ENCODE data around the gene VPS52.

The VPS52 gene

DNA sequence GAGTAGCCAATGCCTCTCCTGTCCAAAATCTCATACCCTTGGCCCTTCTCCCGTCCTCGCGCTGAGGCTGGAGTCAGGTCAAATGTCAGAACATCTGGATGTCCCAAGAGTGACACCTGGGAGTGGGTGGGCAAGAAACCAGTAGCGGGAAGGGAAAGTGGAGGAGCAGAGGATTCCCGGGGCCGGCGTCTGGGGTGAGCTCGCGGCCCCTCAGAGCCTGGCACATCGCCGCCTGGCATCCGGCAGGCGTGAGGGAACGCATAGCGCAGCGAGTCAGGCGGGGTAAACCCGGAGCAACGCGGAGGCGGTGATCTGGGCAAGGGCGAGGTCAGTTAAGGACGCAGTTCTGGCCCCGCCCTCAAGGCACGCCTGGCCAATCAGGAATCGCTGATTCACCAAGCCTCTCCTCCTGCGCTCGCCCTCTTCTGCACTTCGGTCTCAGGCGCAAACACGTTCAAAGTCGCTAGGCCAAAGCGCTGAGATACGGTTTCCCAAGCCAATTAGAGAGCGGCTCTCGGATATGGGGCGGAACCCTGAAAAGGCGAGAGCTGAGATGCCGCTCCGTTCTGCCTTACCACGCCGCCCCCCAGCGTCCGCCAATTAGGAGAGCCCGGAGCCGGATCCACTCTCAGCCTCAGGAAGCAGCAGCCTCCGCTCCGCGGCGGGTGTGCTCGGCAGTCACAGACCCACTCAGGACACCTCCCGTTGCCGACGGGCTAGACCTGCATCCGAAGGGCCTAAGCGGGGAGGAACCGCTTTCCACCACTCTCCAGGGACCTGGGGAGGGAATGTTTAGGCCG lies 22.5 kb downstream of the VPS52 start (continued):
- TF ChIP-seq ZEB2 (tag by site-specific recombination; IDR thresholded peaks at IDR 0.05) (no peak), MEIS1 (CRISPR knock-in tag; IDR thresholded peaks at IDR 0.05; ENCODE audit: borderline replicate concordance) (no peak), ZNF571 (tag by site-specific recombination; IDR thresholded peaks at IDR 0.05) (no peak), ZNF280D (tag by site-specific recombination; IDR thresholded peaks at IDR 0.05) (no peak), ZSCAN30 (tag by site-specific recombination; IDR thresholded peaks at IDR 0.05) (0 out of 2 replicates have a peak, but pooled peaks have one; percentile 36), KLF16 (tag by site-specific recombination; IDR thresholded peaks at IDR 0.05) (no peak), ZNF10 (tag by site-specific recombination; IDR thresholded peaks at IDR 0.05) (no peak), ZNF596 (tag by site-specific recombination; IDR thresholded peaks at IDR 0.05) (no peak), ZNF664 (tag by site-specific recombination; IDR thresholded peaks at IDR 0.05) (no peak), ZNF692 (tag by site-specific recombination; IDR thresholded peaks at IDR 0.05) (0 out of 2 replicates have a peak, but pooled peaks have one; percentile 10), ZNF830 (tag by site-specific recombination; IDR thresholded peaks at IDR 0.05; ENCODE audit: low read depth) (no peak), ZNF2 (tag by site-specific recombination; IDR thresholded peaks at IDR 0.05) (no peak), ZNF777 (tag by site-specific recombination; IDR thresholded peaks at IDR 0.05; ENCODE audit: borderline replicate concordance) (no peak), ZNF169 (tag by site-specific recombination; IDR thresholded peaks at IDR 0.05) (no peak), ZNF433 (tag by site-specific recombination; IDR thresholded peaks at IDR 0.05; ENCODE audit: low read depth) (no peak), ZNF521 (tag by site-specific recombination; IDR thresholded peaks at IDR 0.05) (no peak), ZNF23 (tag by site-specific recombination; IDR thresholded peaks at IDR 0.05; ENCODE audit: borderline replicate concordance) (no peak), ZBTB26 (tag by site-specific recombination; optimal IDR thresholded peaks at IDR 0.05) (peak; percentile 59), ZBTB1 (tag by site-specific recombination; IDR thresholded peaks at IDR 0.05) (no peak), OVOL3 (tag by site-specific recombination; IDR thresholded peaks at IDR 0.05) (no peak), BCL6B (tag by site-specific recombination; IDR thresholded peaks at IDR 0.05) (no peak)
- TF ChIP-seq, protein P1, sequence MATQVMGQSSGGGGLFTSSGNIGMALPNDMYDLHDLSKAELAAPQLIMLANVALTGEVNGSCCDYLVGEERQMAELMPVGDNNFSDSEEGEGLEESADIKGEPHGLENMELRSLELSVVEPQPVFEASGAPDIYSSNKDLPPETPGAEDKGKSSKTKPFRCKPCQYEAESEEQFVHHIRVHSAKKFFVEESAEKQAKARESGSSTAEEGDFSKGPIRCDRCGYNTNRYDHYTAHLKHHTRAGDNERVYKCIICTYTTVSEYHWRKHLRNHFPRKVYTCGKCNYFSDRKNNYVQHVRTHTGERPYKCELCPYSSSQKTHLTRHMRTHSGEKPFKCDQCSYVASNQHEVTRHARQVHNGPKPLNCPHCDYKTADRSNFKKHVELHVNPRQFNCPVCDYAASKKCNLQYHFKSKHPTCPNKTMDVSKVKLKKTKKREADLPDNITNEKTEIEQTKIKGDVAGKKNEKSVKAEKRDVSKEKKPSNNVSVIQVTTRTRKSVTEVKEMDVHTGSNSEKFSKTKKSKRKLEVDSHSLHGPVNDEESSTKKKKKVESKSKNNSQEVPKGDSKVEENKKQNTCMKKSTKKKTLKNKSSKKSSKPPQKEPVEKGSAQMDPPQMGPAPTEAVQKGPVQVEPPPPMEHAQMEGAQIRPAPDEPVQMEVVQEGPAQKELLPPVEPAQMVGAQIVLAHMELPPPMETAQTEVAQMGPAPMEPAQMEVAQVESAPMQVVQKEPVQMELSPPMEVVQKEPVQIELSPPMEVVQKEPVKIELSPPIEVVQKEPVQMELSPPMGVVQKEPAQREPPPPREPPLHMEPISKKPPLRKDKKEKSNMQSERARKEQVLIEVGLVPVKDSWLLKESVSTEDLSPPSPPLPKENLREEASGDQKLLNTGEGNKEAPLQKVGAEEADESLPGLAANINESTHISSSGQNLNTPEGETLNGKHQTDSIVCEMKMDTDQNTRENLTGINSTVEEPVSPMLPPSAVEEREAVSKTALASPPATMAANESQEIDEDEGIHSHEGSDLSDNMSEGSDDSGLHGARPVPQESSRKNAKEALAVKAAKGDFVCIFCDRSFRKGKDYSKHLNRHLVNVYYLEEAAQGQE (tag by site-specific recombination; IDR thresholded peaks at IDR 0.05), result no peak
- TF ChIP-seq, protein P2, sequence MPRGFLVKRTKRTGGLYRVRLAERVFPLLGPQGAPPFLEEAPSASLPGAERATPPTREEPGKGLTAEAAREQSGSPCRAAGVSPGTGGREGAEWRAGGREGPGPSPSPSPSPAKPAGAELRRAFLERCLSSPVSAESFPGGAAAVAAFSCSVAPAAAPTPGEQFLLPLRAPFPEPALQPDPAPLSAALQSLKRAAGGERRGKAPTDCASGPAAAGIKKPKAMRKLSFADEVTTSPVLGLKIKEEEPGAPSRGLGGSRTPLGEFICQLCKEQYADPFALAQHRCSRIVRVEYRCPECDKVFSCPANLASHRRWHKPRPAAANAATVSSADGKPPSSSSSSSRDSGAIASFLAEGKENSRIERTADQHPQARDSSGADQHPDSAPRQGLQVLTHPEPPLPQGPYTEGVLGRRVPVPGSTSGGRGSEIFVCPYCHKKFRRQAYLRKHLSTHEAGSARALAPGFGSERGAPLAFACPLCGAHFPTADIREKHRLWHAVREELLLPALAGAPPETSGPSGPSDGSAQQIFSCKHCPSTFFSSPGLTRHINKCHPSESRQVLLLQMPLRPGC (tag by site-specific recombination; IDR thresholded peaks at IDR 0.05), result peak; percentile 23; the same call in 1 of the 2 replicates
- TF ChIP-seq, protein P3, sequence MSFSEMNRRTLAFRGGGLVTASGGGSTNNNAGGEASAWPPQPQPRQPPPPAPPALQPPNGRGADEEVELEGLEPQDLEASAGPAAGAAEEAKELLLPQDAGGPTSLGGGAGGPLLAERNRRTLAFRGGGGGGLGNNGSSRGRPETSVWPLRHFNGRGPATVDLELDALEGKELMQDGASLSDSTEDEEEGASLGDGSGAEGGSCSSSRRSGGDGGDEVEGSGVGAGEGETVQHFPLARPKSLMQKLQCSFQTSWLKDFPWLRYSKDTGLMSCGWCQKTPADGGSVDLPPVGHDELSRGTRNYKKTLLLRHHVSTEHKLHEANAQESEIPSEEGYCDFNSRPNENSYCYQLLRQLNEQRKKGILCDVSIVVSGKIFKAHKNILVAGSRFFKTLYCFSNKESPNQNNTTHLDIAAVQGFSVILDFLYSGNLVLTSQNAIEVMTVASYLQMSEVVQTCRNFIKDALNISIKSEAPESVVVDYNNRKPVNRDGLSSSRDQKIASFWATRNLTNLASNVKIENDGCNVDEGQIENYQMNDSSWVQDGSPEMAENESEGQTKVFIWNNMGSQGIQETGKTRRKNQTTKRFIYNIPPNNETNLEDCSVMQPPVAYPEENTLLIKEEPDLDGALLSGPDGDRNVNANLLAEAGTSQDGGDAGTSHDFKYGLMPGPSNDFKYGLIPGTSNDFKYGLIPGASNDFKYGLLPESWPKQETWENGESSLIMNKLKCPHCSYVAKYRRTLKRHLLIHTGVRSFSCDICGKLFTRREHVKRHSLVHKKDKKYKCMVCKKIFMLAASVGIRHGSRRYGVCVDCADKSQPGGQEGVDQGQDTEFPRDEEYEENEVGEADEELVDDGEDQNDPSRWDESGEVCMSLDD (tag by site-specific recombination; IDR thresholded peaks at IDR 0.05), result no peak
